ENCODE data around the gene SCARB2.

SCARB2 gene

DNA sequence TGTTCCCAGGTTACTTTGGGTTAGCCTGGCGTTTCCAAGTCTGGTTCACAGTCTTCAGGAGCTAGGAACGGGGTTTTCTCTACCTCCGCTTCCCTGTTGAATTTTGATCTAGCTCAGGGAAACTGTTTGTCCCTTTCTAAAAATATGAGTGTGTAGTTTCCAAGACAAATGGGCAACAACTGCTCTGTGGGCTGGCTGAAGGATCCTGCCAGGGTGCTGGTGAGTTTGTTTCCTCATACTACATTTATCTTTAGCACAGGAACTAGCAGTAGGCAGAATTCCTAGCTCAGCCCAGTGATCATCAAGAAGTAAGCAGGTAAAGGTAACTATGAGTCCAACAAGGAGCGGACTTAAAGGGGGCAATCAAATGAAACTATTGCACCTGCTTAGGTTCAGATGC is 24.6 kb upstream of the SCARB2 start:
- no peaks in the 10 kb centered on the region for H3K36me3 Mint-ChIP-seq (ENCODE audit: low read depth)
- H3K4me3 Mint-ChIP-seq = no peak overlapping the region
- peaks cover 24% of the 10 kb centered on the region for H3K9me3 Mint-ChIP-seq
- peaks cover 25% of the 10 kb centered on the region for H3K27me3 Mint-ChIP-seq (ENCODE audit: low read depth)
- H3K4me1 Mint-ChIP-seq (ENCODE audit: low read depth) = no peaks in the 10 kb centered on the region
- no peak overlapping the region for H3K27ac Mint-ChIP-seq

GRCh38 chr4:76235915-76236314 is 22.3 kb upstream of the SCARB2 start:
- Mint-ChIP-seq H3K4me1 (ENCODE audit: low read depth) (no peaks in the 10 kb centered on the region), H3K27ac (no peak overlapping the region), H3K9me3 (peaks cover 23% of the 10 kb centered on the region), H3K27me3 (ENCODE audit: low read depth) (peaks cover 15% of the 10 kb centered on the region), H3K4me3 (no peak overlapping the region), H3K36me3 (ENCODE audit: low read depth) (no peaks in the 10 kb centered on the region)

DNA sequence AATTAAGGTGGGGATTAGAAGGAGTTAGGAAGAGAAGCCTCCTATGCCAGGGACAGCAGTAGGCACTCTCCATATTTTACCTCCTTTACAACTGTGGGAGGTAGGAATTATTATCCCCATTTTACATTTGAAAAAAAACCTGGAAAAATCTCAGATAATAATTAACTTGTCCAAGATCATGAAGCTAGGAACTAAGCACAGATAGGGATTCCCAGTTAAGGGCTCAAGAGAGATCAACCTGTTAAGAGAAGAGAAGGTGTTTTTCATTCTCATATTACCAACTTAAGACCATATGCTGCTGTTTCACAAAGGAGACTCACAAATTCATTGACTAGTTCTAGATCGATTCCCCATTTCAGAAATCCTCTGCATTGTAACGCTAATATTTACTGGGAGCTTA is 21.8 kb upstream of the SCARB2 start:
- Mint-ChIP-seq H3K4me1 (ENCODE audit: low read depth) (no peaks in the 10 kb centered on the region), H3K4me3 (no peak overlapping the region), H3K9me3 (peaks cover 18% of the 10 kb centered on the region), H3K36me3 (ENCODE audit: low read depth) (no peaks in the 10 kb centered on the region), H3K27ac (no peak overlapping the region), H3K27me3 (ENCODE audit: low read depth) (peaks cover 11% of the 10 kb centered on the region)

GRCh38 chr4:76234679-76235044 is 21.0 kb upstream of the SCARB2 start:
- Mint-ChIP-seq H3K4me3 (no peak overlapping the region), H3K27me3 (ENCODE audit: low read depth) (peaks cover 6% of the 10 kb centered on the region), H3K9me3 (peaks cover 11% of the 10 kb centered on the region), H3K27ac (no peak overlapping the region), H3K4me1 (ENCODE audit: low read depth) (no peaks in the 10 kb centered on the region), H3K36me3 (ENCODE audit: low read depth) (no peaks in the 10 kb centered on the region)

GRCh38 chr4:76233967-76234678 is 20.5 kb upstream of the SCARB2 start:
- H3K4me3 Mint-ChIP-seq = no peak overlapping the region
- no peak overlapping the region for H3K27ac Mint-ChIP-seq
- H3K36me3 Mint-ChIP-seq (ENCODE audit: low read depth) = no peaks in the 10 kb centered on the region
- peaks cover 6% of the 10 kb centered on the region for H3K27me3 Mint-ChIP-seq (ENCODE audit: low read depth)
- no peaks in the 10 kb centered on the region for H3K4me1 Mint-ChIP-seq (ENCODE audit: low read depth)
- peaks cover 12% of the 10 kb centered on the region for H3K9me3 Mint-ChIP-seq

GRCh38 chr4:76233529-76233928 is 19.9 kb upstream of the SCARB2 start:
- Mint-ChIP-seq H3K27me3 (ENCODE audit: low read depth) (peaks cover 6% of the 10 kb centered on the region), H3K4me3 (no peak overlapping the region), H3K9me3 (peaks cover 18% of the 10 kb centered on the region), H3K27ac (no peak overlapping the region), H3K36me3 (ENCODE audit: low read depth) (no peaks in the 10 kb centered on the region), H3K4me1 (ENCODE audit: low read depth) (no peaks in the 10 kb centered on the region)

DNA sequence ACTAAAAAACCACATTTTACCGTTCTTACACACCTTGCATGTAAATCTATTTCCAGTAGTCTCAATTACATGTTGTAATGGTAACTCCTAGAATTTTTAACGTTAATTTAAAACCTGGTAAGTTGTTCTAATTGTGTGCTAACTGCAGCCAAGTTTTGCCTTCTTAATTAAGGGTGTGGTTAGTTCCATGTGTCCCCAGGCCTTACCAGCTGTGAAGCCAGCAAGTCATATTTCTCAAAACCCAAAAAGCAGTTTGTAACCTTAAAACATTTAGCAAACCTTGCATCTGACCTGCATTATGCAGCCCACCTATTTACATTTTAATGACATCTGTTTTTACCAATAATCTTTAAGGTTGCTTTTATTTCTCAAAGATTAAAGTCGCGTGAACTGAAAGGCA is 19.5 kb upstream of the SCARB2 start:
- Mint-ChIP-seq H3K36me3 (ENCODE audit: low read depth) (no peaks in the 10 kb centered on the region), H3K27me3 (ENCODE audit: low read depth) (peaks cover 3% of the 10 kb centered on the region)

GRCh38 chr4:76232681-76233080 is 19.1 kb upstream of the SCARB2 start:
- Mint-ChIP-seq H3K36me3 (ENCODE audit: low read depth) (no peaks in the 10 kb centered on the region), H3K4me3 (no peak overlapping the region), H3K9me3 (peaks cover 16% of the 10 kb centered on the region), H3K4me1 (ENCODE audit: low read depth) (no peaks in the 10 kb centered on the region), H3K27ac (no peak overlapping the region), H3K27me3 (ENCODE audit: low read depth) (peaks cover 5% of the 10 kb centered on the region)

More for the DNA sequence above, 19.5 kb upstream of the SCARB2 start:
- H3K27ac Mint-ChIP-seq = no peak overlapping the region
- H3K4me3 Mint-ChIP-seq = no peak overlapping the region
- peaks cover 18% of the 10 kb centered on the region for H3K9me3 Mint-ChIP-seq
- no peaks in the 10 kb centered on the region for H3K4me1 Mint-ChIP-seq (ENCODE audit: low read depth)

GRCh38 chr4:76226418-76226817 is 12.8 kb upstream of the SCARB2 start:
- Mint-ChIP-seq H3K4me3 (no peak overlapping the region), H3K4me1 (ENCODE audit: low read depth) (no peaks in the 10 kb centered on the region), H3K9me3 (peaks cover 11% of the 10 kb centered on the region), H3K36me3 (ENCODE audit: low read depth) (no peaks in the 10 kb centered on the region), H3K27ac (no peak overlapping the region), H3K27me3 (ENCODE audit: low read depth) (peaks cover 16% of the 10 kb centered on the region)

- H3K4me3 Mint-ChIP-seq = no peak overlapping the region
- peaks cover 2% of the 10 kb centered on the region for H3K4me1 Mint-ChIP-seq (ENCODE audit: low read depth)
- H3K36me3 Mint-ChIP-seq (ENCODE audit: low read depth) = no peaks in the 10 kb centered on the region
- peaks cover 19% of the 10 kb centered on the region for H3K27me3 Mint-ChIP-seq (ENCODE audit: low read depth)
- no peak overlapping the region for H3K27ac Mint-ChIP-seq
- H3K9me3 Mint-ChIP-seq = peaks cover 6% of the 10 kb centered on the region
These were observed 10.5 kb upstream of the SCARB2 start for GRCh38 chr4:76224171-76224570.

- Mint-ChIP-seq H3K27ac (no peak overlapping the region), H3K4me1 (ENCODE audit: low read depth) (peaks cover 5% of the 10 kb centered on the region), H3K36me3 (ENCODE audit: low read depth) (peaks cover 2% of the 10 kb centered on the region), H3K27me3 (ENCODE audit: low read depth) (peaks cover 34% of the 10 kb centered on the region), H3K4me3 (no peak overlapping the region), H3K9me3 (no peaks in the 10 kb centered on the region)
These were observed 5.9 kb upstream of the SCARB2 start for GRCh38 chr4:76219299-76220055.

- H3K27me3 Mint-ChIP-seq (ENCODE audit: low read depth) = peaks cover 38% of the 10 kb centered on the region
- H3K27ac Mint-ChIP-seq = no peak overlapping the region
- H3K4me1 Mint-ChIP-seq (ENCODE audit: low read depth) = peaks cover 20% of the 10 kb centered on the region
These were observed 3.6 kb upstream of the SCARB2 start for GRCh38 chr4:76216975-76217814.

DNA sequence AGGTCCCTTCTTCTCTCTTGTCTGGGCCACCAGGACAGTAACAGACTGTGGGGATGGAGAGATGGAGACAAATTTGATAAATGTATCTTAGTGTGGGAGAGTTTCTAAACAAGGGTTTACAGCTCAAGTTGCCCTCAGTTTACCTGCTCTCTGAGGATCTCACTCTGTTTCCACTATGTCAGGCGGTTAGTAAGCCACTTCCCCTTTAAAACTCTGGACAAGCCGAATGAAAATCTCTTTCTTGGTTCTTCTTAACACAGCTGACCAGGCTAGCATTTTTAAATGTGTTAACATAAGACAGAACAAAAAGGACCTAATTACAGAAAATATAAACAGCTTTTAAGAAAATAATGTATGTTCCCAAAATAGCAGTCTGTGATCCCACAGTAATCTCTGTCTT is 2.9 kb upstream of the SCARB2 start:
- Mint-ChIP-seq H3K9me3 (no peaks in the 10 kb centered on the region), H3K36me3 (ENCODE audit: low read depth) (peaks cover 2% of the 10 kb centered on the region), H3K4me3 (no peak overlapping the region), H3K27me3 (ENCODE audit: low read depth) (peaks cover 38% of the 10 kb centered on the region), H3K4me1 (ENCODE audit: low read depth) (peaks cover 23% of the 10 kb centered on the region), H3K27ac (no peak overlapping the region)

More at GRCh38 chr4:76216975-76217814, 3.6 kb upstream of the SCARB2 start:
- Mint-ChIP-seq H3K36me3 (ENCODE audit: low read depth) (peaks cover 2% of the 10 kb centered on the region), H3K9me3 (no peaks in the 10 kb centered on the region), H3K4me3 (no peak overlapping the region)

DNA sequence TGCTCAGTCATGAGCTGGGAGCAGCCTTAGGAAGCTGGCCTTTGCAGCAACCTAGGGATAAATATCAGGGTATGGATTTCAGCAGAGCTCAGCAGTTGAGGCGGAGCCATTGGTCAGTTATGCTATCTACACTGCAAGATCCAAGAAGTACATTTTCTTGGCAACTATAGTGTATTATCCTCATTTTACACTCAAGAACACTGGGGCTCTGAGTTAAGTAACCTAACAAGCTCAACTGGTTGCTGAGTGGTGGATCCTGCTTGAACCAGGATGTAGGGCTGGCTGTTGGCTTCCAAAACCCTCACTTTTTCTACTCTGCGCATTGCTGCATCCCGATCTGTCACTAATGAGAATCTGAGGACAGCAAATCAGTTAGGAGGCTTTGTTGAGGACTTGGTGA is 1.5 kb upstream of the SCARB2 start:
- no peak overlapping the region for H3K4me3 Mint-ChIP-seq
- peaks cover 26% of the 10 kb centered on the region for H3K4me1 Mint-ChIP-seq (ENCODE audit: low read depth)
- H3K27me3 Mint-ChIP-seq (ENCODE audit: low read depth) = peaks cover 38% of the 10 kb centered on the region
- H3K27ac Mint-ChIP-seq = no peak overlapping the region
- no peaks in the 10 kb centered on the region for H3K9me3 Mint-ChIP-seq
- H3K36me3 Mint-ChIP-seq (ENCODE audit: low read depth) = peaks cover 3% of the 10 kb centered on the region

Measured in T-helper 1 cell treated with Interleukin-12 subunit alpha and Interleukin-12 subunit beta and Interleukin-4 antibody, amounts not matched to agents 30 μg/mL and 1 μg/mL, for 36 hours (primary cell).